Neuronal stem cell (in vitro differentiated cells): Measurements from ENCODE around the gene PARP1.

ENCODE experiments used
- DNase-seq: peaks from one replicate; pipeline ENCODE4 v3.0.0-alpha.2; 2013; ENCODE audit warnings: low spot score
- H2AFZ ChIP-seq: one replicate; pipeline ENCODE4 v1.6.1; 2013; ENCODE audit warnings: mild to moderate bottlenecking, low read length, inconsistent platforms
- H2AK5ac ChIP-seq: 2 replicates; pipeline ENCODE4 v1.6.1; 2013; ENCODE audit warnings: low read depth, mild to moderate bottlenecking, inconsistent platforms, low read length, moderate library complexity, mixed read lengths
- H2BK120ac ChIP-seq: 2 replicates; pipeline ENCODE4 v1.6.1; 2013; ENCODE audit warnings: low read depth, mild to moderate bottlenecking, inconsistent platforms, low read length, moderate library complexity, mixed read lengths
- H2BK12ac ChIP-seq: one replicate; pipeline ENCODE4 v1.6.1; 2013; ENCODE audit warnings: low read length, inconsistent platforms
- H2BK15ac ChIP-seq: 2 replicates; pipeline ENCODE4 v1.6.1; 2013; ENCODE audit warnings: mild to moderate bottlenecking, low read length, inconsistent platforms, mixed read lengths
- H2BK5ac ChIP-seq: one replicate; pipeline ENCODE4 v1.6.1; 2013; ENCODE audit warnings: inconsistent platforms, mild to moderate bottlenecking, low read length, moderate library complexity
- H3K14ac ChIP-seq: one replicate; pipeline ENCODE4 v1.6.1; 2013; ENCODE audit warnings: low read length, inconsistent platforms
- H3K18ac ChIP-seq: 2 replicates; pipeline ENCODE4 v1.6.1; 2013; ENCODE audit warnings: low read length, inconsistent platforms
- H3K23ac ChIP-seq: 2 replicates; pipeline ENCODE4 v1.6.1; 2013; ENCODE audit warnings: low read depth, mild to moderate bottlenecking, mixed read lengths, low read length, inconsistent platforms; ENCODE audit not compliant: poor library complexity
- H3K27ac ChIP-seq: replicated peaks from 3 replicates; pipeline ENCODE4 v1.5.1; 2013; ENCODE audit warnings: low read length, inconsistent platforms
- H3K27me3 ChIP-seq, 3 experiments: 2 replicates each; pipeline ENCODE4 v1.6.1; 2013; ENCODE audit warnings: low read length in 3 of 3, mild to moderate bottlenecking in 2 of 3, inconsistent platforms in 1 of 3, low read depth in 1 of 3, mixed read lengths in 1 of 3, moderate library complexity in 1 of 3; ENCODE audit not compliant: control insufficient read depth in 3 of 3, insufficient read depth in 3 of 3
- H3K36me3 ChIP-seq, 2 donors: replicated peaks in 1 of 2; 2 replicates each; pipeline ENCODE4 v1.6.1; 2013; ENCODE audit warnings: low read length in 2 of 2; ENCODE audit not compliant: control insufficient read depth in 2 of 2, insufficient read depth in 2 of 2
- H3K4ac ChIP-seq: 2 replicates; pipeline ENCODE4 v1.6.1; 2013; ENCODE audit warnings: inconsistent platforms, mild to moderate bottlenecking, low read length, moderate library complexity
- H3K4me1 ChIP-seq, 2 donors: 1 replicate in 1 of 2; 2 replicates in 1 of 2; pipeline ENCODE4 v1.6.1; 2013; ENCODE audit warnings: low read length in 2 of 2, low read depth in 1 of 2; ENCODE audit not compliant: control insufficient read depth in 2 of 2, insufficient read depth in 1 of 2
- H3K4me2 ChIP-seq: one replicate; pipeline ENCODE4 v1.6.1; 2013; ENCODE audit warnings: mild to moderate bottlenecking, low read length, inconsistent platforms; ENCODE audit not compliant: insufficient read depth, poor library complexity, severe bottlenecking
- H3K4me3 ChIP-seq, 2 donors: 2 replicates each; pipeline ENCODE4 v1.5.1; 2013; ENCODE audit warnings: low read length in 2 of 2, mild to moderate bottlenecking in 2 of 2, inconsistent platforms in 1 of 2, moderate library complexity in 1 of 2
- H3K79me1 ChIP-seq: one replicate; pipeline ENCODE4 v1.6.1; 2013; ENCODE audit warnings: low read depth, mild to moderate bottlenecking, inconsistent platforms, low read length, moderate library complexity
- H3K9ac ChIP-seq: one replicate; pipeline ENCODE4 v1.6.1; 2013; ENCODE audit warnings: mild to moderate bottlenecking, low read depth, low read length, inconsistent platforms; ENCODE audit not compliant: poor library complexity
- H3K9me3 ChIP-seq, 2 donors: replicated peaks in 1 of 2; 2 replicates each; pipeline versions ENCODE3 to v1.6.1; 2013; ENCODE audit warnings: low read length in 2 of 2, mild to moderate bottlenecking in 2 of 2, inconsistent platforms in 1 of 2, low read depth in 1 of 2, mixed read lengths in 1 of 2, moderate library complexity in 1 of 2; ENCODE audit not compliant: control insufficient read depth in 2 of 2, insufficient read depth in 1 of 2
- H4K8ac ChIP-seq: one replicate; pipeline ENCODE4 v1.6.1; 2013; ENCODE audit warnings: low read depth, mild to moderate bottlenecking, inconsistent platforms, low read length, moderate library complexity
- H4K91ac ChIP-seq: one replicate; pipeline ENCODE4 v1.6.1; 2013; ENCODE audit warnings: low read length, low read depth, mild to moderate bottlenecking, inconsistent platforms; ENCODE audit not compliant: poor library complexity
- WGBS, 2 donors: extraction: QIAGEN DNeasy Blood & Tissue Kit; methylation state at CpG; one replicate each; pipeline ENCODE4 v1.1.7; 2013; ENCODE audit warnings: missing lambda C conversion rate in 2 of 2, mixed read lengths in 1 of 2; ENCODE audit not compliant: insufficient read length in 2 of 2, insufficient replicate concordance in 1 of 2; ENCODE audit errors: extremely low coverage in 2 of 2; 5-methylcytosine and 5-hydroxymethylcytosine counted together

Gene PARP1

GRCh38 chr1:226335661-226336060 lies 72.2 kb downstream of the PARP1 start:
- no peak overlapping the region for H3K4ac ChIP-seq

GRCh38 chr1:226332947-226333346 lies 74.9 kb downstream of the PARP1 start:
- Histone ChIP-seq H4K8ac (no peak overlapping the region), H2BK15ac (no peak overlapping the region), H3K9me3 (no peaks in the 10 kb centered on the region), H3K4me2 (no peak overlapping the region), H3K14ac (no peak overlapping the region), H3K23ac (no peak overlapping the region), H3K18ac (no peak overlapping the region), H3K9ac (no peak overlapping the region), H2BK120ac (no peak overlapping the region), H3K27ac (no peak overlapping the region), H3K79me1 (no peaks in the 10 kb centered on the region), H3K27me3 (peaks cover 0 to 7% (median 0%) of the 10 kb centered on the region in 3 experiments), H2BK12ac (no peak overlapping the region), H2AFZ (peak overlapping the region; percentile 57), H3K36me3 (no peaks in the 10 kb centered on the region), H3K4me3 (no peak overlapping the region), H4K91ac (no peak overlapping the region), H3K4me1 (peaks cover 0 to under 1% of the 10 kb centered on the region in 2 donors), H2BK5ac (no peak overlapping the region), H2AK5ac (no peak overlapping the region), H3K4ac (no peak overlapping the region)
- WGBS, 2 donors, result no CpG with 5 or more reads among the region's 2 CpGs
- no peak for DNase-seq

More at GRCh38 chr1:226335661-226336060, 72.2 kb downstream of the PARP1 start:
- H4K8ac ChIP-seq, result no peak overlapping the region
- peaks cover 0 to 7% (median 0%) of the 10 kb centered on the region in 3 experiments for H3K27me3 ChIP-seq
- H2BK120ac ChIP-seq, result no peak overlapping the region
- H3K18ac ChIP-seq, result no peak overlapping the region
- no peak overlapping the region for H2AK5ac ChIP-seq
- H2BK5ac ChIP-seq, result no peak overlapping the region
- H2BK12ac ChIP-seq, result no peak overlapping the region
- WGBS, 2 donors, result no CpG with 5 or more reads among the region's 1 CpG
- no peak overlapping the region for H3K4me2 ChIP-seq
- H3K14ac ChIP-seq, result no peak overlapping the region
- no peak overlapping the region for H2BK15ac ChIP-seq
- H3K4me3 ChIP-seq, result no peak overlapping the region
- H3K79me1 ChIP-seq, result no peaks in the 10 kb centered on the region
- no peak overlapping the region for H3K27ac ChIP-seq
- H3K9me3 ChIP-seq, result peaks cover 0 to 3% of the 10 kb centered on the region in 2 donors
- H4K91ac ChIP-seq, result no peak overlapping the region
- H3K36me3 ChIP-seq, result no peaks in the 10 kb centered on the region
- no peak for DNase-seq
- H3K9ac ChIP-seq, result no peak overlapping the region
- no peaks in the 10 kb centered on the region for H3K4me1 ChIP-seq
- H3K23ac ChIP-seq, result no peak overlapping the region
- H2AFZ ChIP-seq, result no peak overlapping the region

GRCh38 chr1:226329237-226329636 lies 78.7 kb downstream of the PARP1 start:
- no peak overlapping the region for H3K23ac ChIP-seq
- H4K8ac ChIP-seq, result no peak overlapping the region
- no CpG with 5 or more reads among the region's 3 CpGs for WGBS, 2 donors
- no peak overlapping the region for H3K4ac ChIP-seq
- no peak overlapping the region for H2AK5ac ChIP-seq
- peaks cover 0 to 4% of the 10 kb centered on the region in 2 donors for H3K4me1 ChIP-seq
- DNase-seq, result no peak
- H3K79me1 ChIP-seq, result no peaks in the 10 kb centered on the region
- no peaks in the 10 kb centered on the region for H3K9me3 ChIP-seq
- no peak overlapping the region for H3K14ac ChIP-seq
- no peak overlapping the region for H3K27ac ChIP-seq
- H2BK5ac ChIP-seq, result no peak overlapping the region
- no peak overlapping the region for H4K91ac ChIP-seq
- no peak overlapping the region for H3K4me2 ChIP-seq
- H2BK120ac ChIP-seq, result no peak overlapping the region
- no peak overlapping the region for H2BK12ac ChIP-seq
- no peak overlapping the region for H3K4me3 ChIP-seq
- no peak overlapping the region for H2AFZ ChIP-seq
- H3K36me3 ChIP-seq, result no peaks in the 10 kb centered on the region
- H3K9ac ChIP-seq, result no peak overlapping the region
- H3K27me3 ChIP-seq, result peaks cover 0 to 4% (median 0%) of the 10 kb centered on the region in 3 experiments
- no peak overlapping the region for H2BK15ac ChIP-seq
- H3K18ac ChIP-seq, result no peak overlapping the region

GRCh38 chr1:226327761-226328162 lies 80.1 kb downstream of the PARP1 start:
- H3K4me1 ChIP-seq, result peaks cover 0 to 4% of the 10 kb centered on the region in 2 donors
- peaks cover 0 to 4% (median 0%) of the 10 kb centered on the region in 3 experiments for H3K27me3 ChIP-seq
- H3K9me3 ChIP-seq, result no peaks in the 10 kb centered on the region
- no peak overlapping the region for H3K23ac ChIP-seq
- H3K79me1 ChIP-seq, result no peaks in the 10 kb centered on the region
- H2BK5ac ChIP-seq, result no peak overlapping the region
- no peak overlapping the region for H3K4me2 ChIP-seq
- WGBS, 2 donors, result no CpG with 5 or more reads among the region's 2 CpGs
- no peak overlapping the region for H2BK120ac ChIP-seq
- peak overlapping the region; percentile 15 for H2AFZ ChIP-seq
- H4K91ac ChIP-seq, result no peak overlapping the region
- no peaks in the 10 kb centered on the region for H3K36me3 ChIP-seq
- H4K8ac ChIP-seq, result no peak overlapping the region
- H3K4ac ChIP-seq, result no peak overlapping the region
- H3K18ac ChIP-seq, result no peak overlapping the region
- H3K4me3 ChIP-seq, result no peak overlapping the region
- no peak for DNase-seq
- H3K14ac ChIP-seq, result no peak overlapping the region
- H2BK15ac ChIP-seq, result no peak overlapping the region
- no peak overlapping the region for H3K9ac ChIP-seq
- no peak overlapping the region for H3K27ac ChIP-seq
- H2BK12ac ChIP-seq, result no peak overlapping the region
- no peak overlapping the region for H2AK5ac ChIP-seq
